PC-9 (cell line): ENCODE measurements around the gene PLCG2.

Experiments used
- EZH2 ChIP-seq: fragments of 200-600 bp; sonication (generic); IDR thresholded peaks from 2 replicates; pipeline ENCODE4 v1.8.0; 2017; ENCODE audit warnings: antibody characterized with exemption, low read depth
- TF ChIP-seq, protein P1 (sequence below): fragments of 200-600 bp; sonication (generic); conservative IDR thresholded peaks from 2 replicates; pipeline ENCODE4 v1.6.1; 2017; ENCODE audit warnings: mixed run types, antibody characterized with exemption, mild to moderate bottlenecking, moderate library complexity

DNA sequence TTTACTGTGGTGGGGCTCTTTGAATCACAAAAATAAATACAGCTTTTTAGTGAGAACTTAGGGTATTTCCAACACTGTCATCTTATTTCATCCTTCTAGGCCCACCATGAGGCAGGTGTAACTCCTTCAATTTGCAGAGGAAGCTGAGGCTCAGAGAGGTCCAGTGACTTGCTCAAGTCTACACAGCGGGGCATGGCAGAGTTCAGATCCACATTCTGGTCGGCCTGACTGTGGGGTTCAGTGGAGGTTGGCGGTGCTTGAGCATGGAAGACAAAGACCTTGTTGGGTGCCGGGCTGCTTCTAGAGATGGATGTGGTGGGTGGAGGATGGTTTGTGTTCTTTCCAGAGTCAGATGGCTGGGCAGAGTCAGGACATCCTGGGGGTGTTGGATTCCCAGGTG is 39.8 kb downstream of the PLCG2 start:
- TF ChIP-seq, protein P1, sequence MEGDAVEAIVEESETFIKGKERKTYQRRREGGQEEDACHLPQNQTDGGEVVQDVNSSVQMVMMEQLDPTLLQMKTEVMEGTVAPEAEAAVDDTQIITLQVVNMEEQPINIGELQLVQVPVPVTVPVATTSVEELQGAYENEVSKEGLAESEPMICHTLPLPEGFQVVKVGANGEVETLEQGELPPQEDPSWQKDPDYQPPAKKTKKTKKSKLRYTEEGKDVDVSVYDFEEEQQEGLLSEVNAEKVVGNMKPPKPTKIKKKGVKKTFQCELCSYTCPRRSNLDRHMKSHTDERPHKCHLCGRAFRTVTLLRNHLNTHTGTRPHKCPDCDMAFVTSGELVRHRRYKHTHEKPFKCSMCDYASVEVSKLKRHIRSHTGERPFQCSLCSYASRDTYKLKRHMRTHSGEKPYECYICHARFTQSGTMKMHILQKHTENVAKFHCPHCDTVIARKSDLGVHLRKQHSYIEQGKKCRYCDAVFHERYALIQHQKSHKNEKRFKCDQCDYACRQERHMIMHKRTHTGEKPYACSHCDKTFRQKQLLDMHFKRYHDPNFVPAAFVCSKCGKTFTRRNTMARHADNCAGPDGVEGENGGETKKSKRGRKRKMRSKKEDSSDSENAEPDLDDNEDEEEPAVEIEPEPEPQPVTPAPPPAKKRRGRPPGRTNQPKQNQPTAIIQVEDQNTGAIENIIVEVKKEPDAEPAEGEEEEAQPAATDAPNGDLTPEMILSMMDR, result no peak
- no peak for TF ChIP-seq EZH2
